ENCODE data around the gene TMEM163.

Gene TMEM163

GRCh38 chr2:134500211-134500935 is 218.4 kb downstream of the TMEM163 start:
- no peaks in the 10 kb centered on the region for H3K9me3 ChIP-seq (ENCODE audit: control insufficient read depth, insufficient read depth, low read depth, low read length)
- H3K4me1 ChIP-seq (ENCODE audit: control insufficient read depth, insufficient read depth, low read length): no peaks in the 10 kb centered on the region; the same call in 1 of the 2 replicates
- no peak overlapping the region for H3K9ac ChIP-seq (ENCODE audit: low read length)
- H3K36me3 ChIP-seq (ENCODE audit: control insufficient read depth, insufficient read depth, low read length): no peaks in the 10 kb centered on the region
- no peak overlapping the region for H3K27ac ChIP-seq (ENCODE audit: low read depth, low read length)
- H3K27me3 ChIP-seq (ENCODE audit: control insufficient read depth, insufficient read depth, low read length): no peaks in the 10 kb centered on the region
- H3K4me3 ChIP-seq (ENCODE audit: low read depth, low read length): no peak overlapping the region

GRCh38 chr2:134499307-134499926 is 219.4 kb downstream of the TMEM163 start:
- Histone ChIP-seq H3K4me3 (ENCODE audit: low read depth, low read length) (no peak overlapping the region), H3K9me3 (ENCODE audit: control insufficient read depth, insufficient read depth, low read depth, low read length) (no peaks in the 10 kb centered on the region), H3K27me3 (ENCODE audit: control insufficient read depth, insufficient read depth, low read length) (no peaks in the 10 kb centered on the region), H3K27ac (ENCODE audit: low read depth, low read length) (no peak overlapping the region), H3K36me3 (ENCODE audit: control insufficient read depth, insufficient read depth, low read length) (no peaks in the 10 kb centered on the region), H3K9ac (ENCODE audit: low read length) (no peak overlapping the region), H3K4me1 (ENCODE audit: control insufficient read depth, insufficient read depth, low read length) (no peaks in the 10 kb centered on the region)

- no peak overlapping the region for H3K4me3 ChIP-seq (ENCODE audit: low read depth, low read length)
- H3K4me1 ChIP-seq (ENCODE audit: control insufficient read depth, insufficient read depth, low read length): no peaks in the 10 kb centered on the region
- H3K27me3 ChIP-seq (ENCODE audit: control insufficient read depth, insufficient read depth, low read length): no peaks in the 10 kb centered on the region
- H3K36me3 ChIP-seq (ENCODE audit: control insufficient read depth, insufficient read depth, low read length): no peaks in the 10 kb centered on the region
- H3K9ac ChIP-seq (ENCODE audit: low read length): no peak overlapping the region
- no peak overlapping the region for H3K27ac ChIP-seq (ENCODE audit: low read depth, low read length)
- H3K9me3 ChIP-seq (ENCODE audit: control insufficient read depth, insufficient read depth, low read depth, low read length): no peaks in the 10 kb centered on the region
Observed at GRCh38 chr2:134498654-134499053, 220.1 kb downstream of the TMEM163 start.

- Histone ChIP-seq H3K9ac (ENCODE audit: low read length) (no peak overlapping the region), H3K9me3 (ENCODE audit: control insufficient read depth, insufficient read depth, low read depth, low read length) (no peaks in the 10 kb centered on the region), H3K4me3 (ENCODE audit: low read depth, low read length) (no peak overlapping the region), H3K27ac (ENCODE audit: low read depth, low read length) (no peak overlapping the region), H3K27me3 (ENCODE audit: control insufficient read depth, insufficient read depth, low read length) (no peaks in the 10 kb centered on the region; the same call in 1 of the 2 replicates), H3K36me3 (ENCODE audit: control insufficient read depth, insufficient read depth, low read length) (no peaks in the 10 kb centered on the region), H3K4me1 (ENCODE audit: control insufficient read depth, insufficient read depth, low read length) (no peaks in the 10 kb centered on the region)
Observed at GRCh38 chr2:134493797-134494196, 225.0 kb downstream of the TMEM163 start.

- Histone ChIP-seq H3K27ac (ENCODE audit: low read depth, low read length) (no peak overlapping the region), H3K36me3 (ENCODE audit: control insufficient read depth, insufficient read depth, low read length) (no peaks in the 10 kb centered on the region)
Observed at GRCh38 chr2:134491771-134492441, 226.9 kb downstream of the TMEM163 start.

GRCh38 chr2:134491022-134491421 is 227.8 kb downstream of the TMEM163 start:
- Histone ChIP-seq H3K4me1 (ENCODE audit: control insufficient read depth, insufficient read depth, low read length) (no peaks in the 10 kb centered on the region), H3K9ac (ENCODE audit: low read length) (no peak overlapping the region), H3K36me3 (ENCODE audit: control insufficient read depth, insufficient read depth, low read length) (no peaks in the 10 kb centered on the region), H3K27me3 (ENCODE audit: control insufficient read depth, insufficient read depth, low read length) (no peaks in the 10 kb centered on the region; the same call in 1 of the 2 replicates), H3K27ac (ENCODE audit: low read depth, low read length) (no peak overlapping the region), H3K4me3 (ENCODE audit: low read depth, low read length) (no peak overlapping the region), H3K9me3 (ENCODE audit: control insufficient read depth, insufficient read depth, low read depth, low read length) (no peaks in the 10 kb centered on the region)

More at GRCh38 chr2:134491771-134492441, 226.9 kb downstream of the TMEM163 start:
- Histone ChIP-seq H3K4me3 (ENCODE audit: low read depth, low read length) (no peak overlapping the region), H3K9ac (ENCODE audit: low read length) (no peak overlapping the region), H3K4me1 (ENCODE audit: control insufficient read depth, insufficient read depth, low read length) (no peaks in the 10 kb centered on the region), H3K9me3 (ENCODE audit: control insufficient read depth, insufficient read depth, low read depth, low read length) (no peaks in the 10 kb centered on the region), H3K27me3 (ENCODE audit: control insufficient read depth, insufficient read depth, low read length) (no peaks in the 10 kb centered on the region; the same call in 1 of the 2 replicates)

- Histone ChIP-seq H3K9me3 (ENCODE audit: control insufficient read depth, insufficient read depth, low read depth, low read length) (no peaks in the 10 kb centered on the region), H3K36me3 (ENCODE audit: control insufficient read depth, insufficient read depth, low read length) (no peaks in the 10 kb centered on the region), H3K27me3 (ENCODE audit: control insufficient read depth, insufficient read depth, low read length) (no peaks in the 10 kb centered on the region; the same call in 1 of the 2 replicates), H3K4me3 (ENCODE audit: low read depth, low read length) (no peak overlapping the region), H3K4me1 (ENCODE audit: control insufficient read depth, insufficient read depth, low read length) (no peaks in the 10 kb centered on the region), H3K9ac (ENCODE audit: low read length) (no peak overlapping the region), H3K27ac (ENCODE audit: low read depth, low read length) (no peak overlapping the region)
Observed at GRCh38 chr2:134490559-134490958, 228.2 kb downstream of the TMEM163 start.

- Histone ChIP-seq H3K9ac (ENCODE audit: low read length) (no peak overlapping the region), H3K4me1 (ENCODE audit: control insufficient read depth, insufficient read depth, low read length) (no peaks in the 10 kb centered on the region), H3K27ac (ENCODE audit: low read depth, low read length) (no peak overlapping the region), H3K36me3 (ENCODE audit: control insufficient read depth, insufficient read depth, low read length) (no peaks in the 10 kb centered on the region), H3K9me3 (ENCODE audit: control insufficient read depth, insufficient read depth, low read depth, low read length) (no peaks in the 10 kb centered on the region), H3K4me3 (ENCODE audit: low read depth, low read length) (no peak overlapping the region), H3K27me3 (ENCODE audit: control insufficient read depth, insufficient read depth, low read length) (no peaks in the 10 kb centered on the region; the same call in 1 of the 2 replicates)
Observed at GRCh38 chr2:134489732-134490384, 228.9 kb downstream of the TMEM163 start.

- Histone ChIP-seq H3K9ac (ENCODE audit: low read length) (no peak overlapping the region), H3K9me3 (ENCODE audit: control insufficient read depth, insufficient read depth, low read depth, low read length) (no peaks in the 10 kb centered on the region), H3K4me1 (ENCODE audit: control insufficient read depth, insufficient read depth, low read length) (no peaks in the 10 kb centered on the region), H3K4me3 (ENCODE audit: low read depth, low read length) (no peak overlapping the region), H3K36me3 (ENCODE audit: control insufficient read depth, insufficient read depth, low read length) (no peaks in the 10 kb centered on the region), H3K27me3 (ENCODE audit: control insufficient read depth, insufficient read depth, low read length) (no peaks in the 10 kb centered on the region), H3K27ac (ENCODE audit: low read depth, low read length) (no peak overlapping the region)
Observed at GRCh38 chr2:134482766-134483340, 235.9 kb downstream of the TMEM163 start.

GRCh38 chr2:134482131-134482723 is 236.6 kb downstream of the TMEM163 start:
- Histone ChIP-seq H3K9me3 (ENCODE audit: control insufficient read depth, insufficient read depth, low read depth, low read length) (no peaks in the 10 kb centered on the region), H3K36me3 (ENCODE audit: control insufficient read depth, insufficient read depth, low read length) (no peaks in the 10 kb centered on the region), H3K9ac (ENCODE audit: low read length) (no peak overlapping the region), H3K4me3 (ENCODE audit: low read depth, low read length) (no peak overlapping the region), H3K27me3 (ENCODE audit: control insufficient read depth, insufficient read depth, low read length) (no peaks in the 10 kb centered on the region), H3K4me1 (ENCODE audit: control insufficient read depth, insufficient read depth, low read length) (no peaks in the 10 kb centered on the region), H3K27ac (ENCODE audit: low read depth, low read length) (no peak overlapping the region)

All from HUES6 (cell line).